HG02840 (cell line): ENCODE measurements around the gene PPARD.
"Not testable (repeated sequence)": the region's sequence is repeated elsewhere in the genome, so short reads cannot be mapped to it uniquely, and the experiment has no call there.

Source experiments
- ATAC-seq: cut with Tn5 transposase; IDR thresholded peaks from one replicate; pipeline ENCODE4 v1.9.1; 2021; ENCODE audit warnings: mild to moderate bottlenecking, moderate library complexity, moderate number of reproducible peaks; ENCODE audit not compliant: unreplicated experiment, low FRiP score

PPARD gene

DNA sequence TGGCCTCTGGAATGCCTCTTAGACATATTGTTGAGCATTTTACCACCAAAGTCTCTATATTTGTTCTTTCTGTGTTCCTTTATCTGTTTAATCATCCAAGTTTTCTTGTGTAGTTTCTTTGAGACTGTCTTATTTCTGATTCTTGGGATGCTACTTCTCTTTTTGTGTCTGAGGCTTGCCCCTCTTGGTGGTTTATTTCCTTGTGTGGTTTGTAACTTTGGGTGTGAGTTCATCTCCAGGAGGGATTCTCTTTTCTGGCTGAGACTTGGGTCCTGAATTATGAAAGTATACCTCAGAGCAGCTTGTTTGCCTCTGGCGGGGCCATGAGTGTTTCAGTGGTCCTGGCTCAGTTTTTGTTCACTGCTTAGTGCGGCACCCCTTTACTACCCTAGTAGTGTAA is 33.9 kb downstream of the PPARD start:
- no peak for ATAC-seq

DNA sequence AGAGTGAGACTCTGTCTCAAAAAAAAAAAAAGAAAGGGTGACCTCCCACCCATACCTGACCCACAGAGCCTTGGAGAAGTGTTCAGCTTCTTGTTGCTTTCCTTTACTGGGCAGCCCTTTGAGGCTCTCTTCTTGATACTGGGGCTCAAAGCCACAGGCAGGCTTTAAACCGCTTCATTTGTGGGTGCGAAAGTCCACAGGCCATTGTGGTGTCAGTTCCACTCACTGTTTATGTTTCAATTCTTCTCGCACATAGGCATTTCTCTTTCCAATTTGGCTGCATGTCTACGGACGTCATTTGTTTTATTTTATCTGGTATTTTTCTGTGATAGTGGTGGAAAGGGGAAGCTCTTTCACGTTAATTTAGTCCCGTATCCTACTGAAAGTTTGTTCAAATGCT is 34.6 kb downstream of the PPARD start:
- ATAC-seq: no peak

DNA sequence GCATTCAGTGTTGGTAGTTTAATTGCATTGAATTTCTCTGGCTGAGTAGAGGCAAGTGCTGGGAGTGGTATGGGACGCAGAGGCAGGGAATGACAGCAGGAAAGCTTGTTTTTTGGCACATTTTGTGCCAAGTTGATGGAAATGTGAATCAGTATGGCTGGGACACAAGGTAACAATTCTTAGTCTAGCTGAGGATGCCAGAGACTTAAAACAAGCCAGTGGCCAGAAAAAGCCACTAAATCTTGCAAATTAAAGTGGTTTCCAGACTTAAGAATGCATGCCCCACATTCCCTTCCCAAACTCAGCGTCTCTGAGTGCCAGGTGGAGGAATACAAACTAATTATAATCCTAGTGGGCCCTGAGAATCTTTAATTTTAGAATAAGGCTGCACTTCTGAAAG is 35.9 kb downstream of the PPARD start:
- ATAC-seq: no peak

DNA sequence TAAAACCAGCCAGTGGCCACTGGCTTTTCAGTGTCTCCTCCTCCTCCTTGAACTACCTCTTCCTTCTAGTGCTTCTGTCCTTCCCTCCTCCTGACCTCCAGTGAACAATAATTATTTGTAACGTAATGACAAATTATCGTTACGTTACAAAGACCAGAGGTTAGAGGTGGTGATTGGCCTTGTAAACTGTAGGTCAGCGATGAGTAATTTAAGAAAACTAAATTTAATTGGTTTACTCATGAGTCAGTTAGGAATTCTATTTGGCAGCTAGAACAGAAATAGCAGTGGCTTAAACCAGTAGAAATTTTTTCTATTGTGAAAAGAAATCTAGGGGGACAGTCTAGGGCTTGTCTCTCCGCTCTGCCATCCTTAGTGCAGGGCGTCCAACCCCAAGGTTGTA is 38.8 kb downstream of the PPARD start:
- ATAC-seq: no peak

DNA sequence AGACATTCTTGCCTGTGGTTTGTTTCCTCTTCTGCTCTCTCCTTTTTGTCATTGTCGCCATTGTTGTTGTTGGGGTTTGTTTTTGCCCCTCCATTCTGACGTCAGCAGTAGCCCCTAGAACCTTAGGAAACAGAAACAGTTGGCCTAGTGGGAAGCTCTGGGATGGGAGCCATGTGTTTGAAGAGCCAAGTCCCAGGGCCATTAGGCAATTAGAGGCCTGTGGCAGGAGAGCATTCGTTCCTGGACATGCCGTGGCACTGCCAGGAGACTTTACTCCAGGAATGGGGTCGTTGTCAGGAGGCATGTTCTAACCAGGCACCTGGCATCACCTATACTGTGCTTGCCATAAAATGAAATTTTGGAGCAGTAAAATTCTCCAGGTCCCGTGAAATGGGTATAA is 39.7 kb downstream of the PPARD start:
- ATAC-seq: no peak

DNA sequence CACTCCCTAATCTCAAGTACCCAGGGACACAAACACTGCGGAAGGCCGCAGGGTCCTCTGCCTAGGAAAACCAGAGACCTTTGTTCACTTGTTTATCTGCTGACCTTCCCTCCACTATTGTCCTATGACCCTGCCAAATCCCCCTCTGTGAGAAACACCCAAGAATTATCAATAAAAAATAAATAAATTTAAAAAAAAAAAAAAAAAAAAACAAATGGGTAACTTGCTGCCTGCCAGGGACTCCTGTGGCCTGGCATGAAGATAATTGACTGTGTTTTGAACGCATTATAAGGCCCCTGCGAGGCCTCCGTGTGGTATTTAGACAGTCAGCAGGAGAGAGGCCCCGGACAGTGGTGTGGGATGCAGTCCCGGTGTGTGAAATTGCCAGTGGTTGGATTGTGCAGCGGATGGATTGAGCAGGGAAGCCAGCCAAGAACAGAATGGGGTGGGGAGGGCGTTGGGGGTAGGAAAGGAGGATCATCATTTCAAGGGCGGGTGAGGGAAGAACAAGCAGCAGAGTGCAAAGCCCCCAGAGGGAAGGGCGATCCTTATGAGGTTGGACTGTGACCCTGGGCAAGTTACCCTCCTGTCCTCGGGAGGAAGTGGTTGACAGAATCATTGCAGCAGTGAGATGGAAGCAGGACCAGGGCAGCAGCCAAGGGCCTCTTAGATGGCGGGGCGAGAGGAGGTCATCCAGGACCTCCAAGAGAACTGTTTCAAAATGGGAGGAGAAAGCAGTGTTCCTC is 43.3 kb downstream of the PPARD start:
- no peak for ATAC-seq

DNA sequence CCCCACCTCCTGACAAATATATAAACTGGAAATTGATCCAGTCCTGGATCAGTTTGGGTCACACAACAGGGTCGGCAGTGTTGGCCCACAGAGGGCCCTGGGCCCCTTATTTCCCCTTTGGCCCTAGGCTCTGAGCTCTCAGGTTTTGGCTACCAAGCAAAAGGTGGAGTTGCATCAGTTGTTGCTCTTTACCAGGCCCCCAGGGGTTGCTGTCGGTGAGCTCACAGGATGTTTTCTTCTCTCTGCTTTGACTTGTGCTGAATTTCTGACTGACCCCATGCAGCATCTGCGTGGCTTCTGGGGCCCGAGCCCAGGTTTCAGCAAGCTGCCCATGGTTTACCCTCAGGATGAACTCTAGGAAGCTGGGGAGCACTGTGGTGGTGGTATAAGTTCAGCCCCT is 44.6 kb downstream of the PPARD start:
- no peak for ATAC-seq

DNA sequence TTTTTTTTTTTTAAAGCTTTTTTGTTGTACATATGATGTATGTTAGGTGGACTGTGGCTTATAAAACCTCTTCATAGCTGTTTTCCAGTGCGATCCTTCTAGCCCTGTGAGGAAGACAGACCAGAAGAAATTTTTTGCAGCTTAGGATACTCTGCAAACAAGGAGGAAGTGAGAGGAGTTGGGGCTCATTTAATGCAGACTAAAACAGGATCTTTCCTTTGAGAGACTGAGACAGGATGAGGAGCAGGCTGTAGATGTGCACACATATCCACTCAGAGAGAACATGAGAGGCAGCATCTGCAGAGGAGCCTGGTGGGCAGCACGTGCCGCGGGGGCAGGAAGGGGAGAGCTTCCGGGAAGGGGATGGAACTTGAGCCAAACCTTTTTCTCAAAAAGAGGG is 45.7 kb downstream of the PPARD start:
- ATAC-seq: no peak

DNA sequence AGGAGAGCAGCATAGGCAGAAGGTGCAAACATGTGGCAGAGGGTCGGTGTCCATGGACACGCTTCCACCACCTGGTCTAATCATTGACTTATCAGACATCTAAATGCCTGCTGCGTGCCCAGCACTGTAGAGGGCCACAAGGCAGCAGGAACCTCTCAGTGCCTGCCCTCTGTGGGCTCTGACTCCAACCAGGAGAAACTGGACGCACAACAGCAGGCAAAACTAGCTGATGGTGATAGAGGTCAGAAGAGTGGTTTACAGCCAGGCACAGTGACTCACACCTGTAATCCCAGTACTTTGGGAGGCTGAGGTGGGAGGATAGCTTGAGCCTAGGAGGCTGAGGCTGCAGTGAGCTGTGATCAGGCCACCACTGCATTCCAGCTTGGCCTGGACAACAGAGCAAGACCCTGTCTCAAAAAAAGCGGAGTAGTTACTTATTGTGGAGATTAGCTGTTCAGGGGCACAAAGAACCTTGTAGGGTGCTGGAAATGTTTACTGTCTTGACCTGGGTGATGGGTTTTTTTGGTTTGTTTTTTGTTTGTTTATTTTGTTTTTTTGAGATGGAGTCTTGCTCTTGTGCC is 46.5 kb downstream of the PPARD start:
- no peak for ATAC-seq

DNA sequence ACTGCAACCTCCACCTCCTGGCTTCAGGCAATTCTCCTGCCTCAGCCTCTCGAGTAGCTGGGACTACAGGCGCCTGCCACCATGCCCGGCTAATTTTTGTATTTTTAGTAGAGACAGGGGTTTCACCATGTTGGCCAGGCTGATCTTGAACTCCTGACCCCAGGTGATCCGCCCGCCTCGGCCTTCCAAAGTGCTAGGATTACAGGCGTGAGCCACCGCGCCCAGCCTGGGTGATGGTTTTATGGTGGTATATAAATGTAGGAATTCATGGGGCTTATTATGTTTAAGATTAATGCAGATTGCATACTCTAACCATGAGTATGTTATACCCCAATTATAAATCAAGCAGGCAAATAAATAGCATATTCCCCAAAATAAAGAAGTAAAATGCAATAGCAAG is 47.0 kb downstream of the PPARD start:
- not testable (repeated sequence) for ATAC-seq

DNA sequence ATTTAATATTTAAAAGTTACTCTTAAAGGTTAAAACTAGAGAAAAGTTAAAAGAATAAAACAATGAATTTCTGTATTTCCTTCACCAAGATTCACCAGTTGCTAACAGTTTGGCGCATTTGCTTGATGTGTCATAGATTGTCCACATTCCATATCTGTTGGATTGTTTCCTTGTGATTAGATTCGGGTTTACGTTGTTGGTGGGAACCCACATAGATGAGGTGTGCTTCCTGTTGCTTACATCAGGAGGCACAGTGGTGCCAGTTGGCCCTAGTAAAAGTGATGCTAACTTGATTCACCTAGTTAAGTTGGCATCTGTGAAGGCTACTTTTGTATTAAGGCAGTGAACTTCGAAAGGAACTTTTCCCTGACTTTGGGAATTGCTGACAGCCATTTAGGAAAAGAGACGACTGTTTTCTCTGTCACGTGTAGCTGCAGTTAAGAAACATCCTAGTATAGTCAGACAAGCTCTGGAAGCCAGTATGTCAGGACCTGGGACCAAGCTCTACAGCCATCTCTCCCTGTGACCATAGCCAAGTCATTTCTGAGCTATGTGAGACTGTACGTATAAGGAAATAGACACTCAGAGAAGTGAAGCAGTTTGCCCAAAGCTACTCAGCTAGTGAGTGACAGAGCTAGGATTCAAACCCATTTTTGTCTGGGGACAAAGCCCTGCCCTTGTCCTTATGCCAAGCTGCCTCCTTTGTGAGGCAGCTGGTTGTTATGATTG is 49.0 kb downstream of the PPARD start:
- ATAC-seq: no peak

DNA sequence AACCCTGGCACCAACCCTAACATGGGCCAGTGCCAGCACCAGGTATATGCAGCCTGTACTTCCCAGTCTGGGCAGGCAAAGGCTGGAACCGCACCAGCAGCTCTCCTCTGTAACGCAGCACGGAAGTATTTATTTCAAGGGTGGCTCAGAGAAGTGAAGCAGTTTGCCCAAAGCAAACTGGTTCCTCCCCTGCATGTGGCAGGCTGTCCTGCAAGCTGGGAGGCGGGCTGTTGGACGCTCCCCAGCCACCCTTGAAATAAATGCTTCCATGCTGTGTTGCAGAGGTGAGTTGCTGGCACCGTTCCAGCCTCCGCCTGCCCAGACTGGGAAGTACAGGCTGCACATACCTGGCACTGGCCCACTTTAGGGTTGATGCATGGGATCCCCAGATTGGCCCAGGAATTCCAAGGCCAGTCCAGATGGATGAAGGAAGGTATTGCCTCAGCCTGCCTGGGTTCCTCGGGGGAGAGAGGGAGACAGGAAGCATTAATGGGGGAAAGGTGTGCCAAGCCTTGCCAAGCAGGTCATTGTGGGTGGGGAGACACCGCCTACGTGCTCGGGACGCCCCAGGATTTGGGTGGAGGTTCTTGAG is 49.8 kb downstream of the PPARD start:
- ATAC-seq: no peak

DNA sequence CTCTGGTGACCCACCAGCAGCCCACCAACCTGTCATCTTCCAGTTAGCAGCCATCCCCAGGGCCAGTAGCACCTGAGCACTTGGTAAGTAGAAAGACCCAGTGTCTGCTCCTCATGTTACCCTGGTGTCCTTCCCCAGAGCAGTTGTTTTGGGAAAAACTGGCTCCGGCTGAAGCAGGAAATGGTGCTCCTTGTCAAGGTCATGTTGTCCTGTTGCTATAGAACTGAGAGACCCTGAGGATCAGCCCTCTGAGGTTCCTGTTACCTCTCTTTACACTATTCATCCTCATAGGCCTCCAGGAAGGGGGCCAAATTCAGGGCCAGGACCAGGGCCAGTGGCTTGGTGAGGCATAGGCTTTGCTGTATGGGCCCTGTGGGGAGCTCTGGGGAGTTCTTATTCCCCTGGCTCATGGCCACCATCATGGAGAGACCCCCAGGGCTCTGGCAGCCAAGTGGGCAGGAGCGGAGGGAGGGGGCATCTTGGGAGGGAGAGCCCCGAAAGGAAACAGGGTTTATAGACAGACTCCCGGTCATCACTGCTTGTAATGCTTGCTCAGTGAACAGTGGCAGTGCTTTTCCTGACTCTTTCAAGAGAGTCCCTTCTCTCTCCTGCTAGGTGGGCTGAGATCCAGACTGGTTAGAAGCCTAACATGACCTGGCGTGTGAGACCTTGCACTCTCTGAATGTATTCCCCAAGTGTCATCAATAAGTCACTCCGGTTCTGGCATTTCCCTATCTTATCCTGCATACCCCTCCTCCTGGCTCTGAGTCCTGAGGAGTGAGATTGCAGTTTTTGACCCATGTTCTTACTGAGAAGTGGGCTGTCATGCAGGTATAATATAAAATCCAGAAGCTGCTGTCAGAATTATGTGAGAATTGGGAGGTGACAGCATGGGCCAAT is 50.7 kb downstream of the PPARD start:
- no peak for ATAC-seq

DNA sequence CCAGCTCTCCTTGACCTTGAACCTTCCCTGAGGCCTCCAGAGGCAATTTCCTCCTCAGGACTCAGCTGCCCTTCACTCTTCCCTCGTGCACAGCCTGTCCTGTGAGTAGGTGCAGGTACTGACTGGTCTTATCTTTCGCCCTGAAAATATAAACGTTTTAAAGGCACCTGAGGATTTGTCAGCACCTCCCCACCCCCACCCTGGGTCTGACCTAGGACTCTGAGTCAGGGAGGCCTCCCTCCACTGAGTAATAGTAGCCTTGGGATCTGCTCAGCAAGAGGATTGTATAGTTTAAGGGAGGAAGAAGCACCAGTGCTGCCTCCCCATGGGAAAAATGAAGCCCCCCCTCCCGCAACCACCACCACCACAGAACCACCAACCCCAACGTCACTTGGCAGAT is 54.6 kb downstream of the PPARD start:
- no peak for ATAC-seq

DNA sequence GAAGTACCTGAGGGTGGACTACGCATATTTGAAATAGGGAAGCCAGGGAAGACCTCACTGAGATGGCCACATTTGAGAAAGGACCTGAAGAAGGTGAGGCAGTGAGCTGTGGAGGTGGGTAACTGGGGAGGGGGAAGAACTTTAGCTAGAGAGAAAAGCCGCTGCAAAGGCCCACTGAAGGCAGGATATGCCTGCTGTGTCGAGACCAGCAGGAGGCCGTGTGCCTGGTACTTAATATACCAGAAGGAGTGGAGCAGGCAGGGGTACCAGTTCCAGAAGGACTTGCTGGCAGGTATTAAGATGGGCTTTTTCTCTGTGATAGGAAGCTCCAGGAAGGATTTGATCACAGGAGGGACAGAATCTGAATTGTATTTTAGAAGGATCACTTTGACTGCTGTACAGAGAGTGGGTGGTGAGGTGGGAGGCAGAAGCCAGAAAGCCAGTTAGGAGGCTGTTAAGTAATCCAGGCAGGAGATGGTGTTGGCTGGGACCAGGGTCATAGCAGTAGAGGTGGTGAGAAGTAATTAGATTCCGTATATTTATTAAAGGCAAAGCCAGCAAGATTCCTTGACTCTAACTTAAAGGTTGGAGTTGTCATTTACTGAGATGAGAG is 55.6 kb downstream of the PPARD start:
- ATAC-seq: no peak

DNA sequence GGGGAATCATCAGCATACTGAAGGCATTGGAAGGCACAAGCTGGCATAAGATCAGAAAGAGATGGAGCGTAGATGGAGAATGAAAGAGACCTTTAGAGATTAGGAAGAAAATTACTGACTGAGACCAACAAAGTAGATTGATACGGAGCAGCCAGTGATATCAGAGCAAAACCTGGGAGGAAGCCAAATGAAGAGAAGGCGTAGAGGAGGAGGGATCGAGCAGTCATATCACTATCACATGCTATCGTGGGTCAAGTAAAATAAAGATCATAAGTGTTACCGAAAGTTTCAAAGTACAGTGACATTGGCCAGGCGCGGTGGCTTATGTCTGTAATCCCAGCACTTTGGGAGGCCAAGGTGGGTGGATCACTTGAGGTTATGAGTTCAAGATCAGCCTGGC is 56.2 kb downstream of the PPARD start:
- no peak for ATAC-seq

DNA sequence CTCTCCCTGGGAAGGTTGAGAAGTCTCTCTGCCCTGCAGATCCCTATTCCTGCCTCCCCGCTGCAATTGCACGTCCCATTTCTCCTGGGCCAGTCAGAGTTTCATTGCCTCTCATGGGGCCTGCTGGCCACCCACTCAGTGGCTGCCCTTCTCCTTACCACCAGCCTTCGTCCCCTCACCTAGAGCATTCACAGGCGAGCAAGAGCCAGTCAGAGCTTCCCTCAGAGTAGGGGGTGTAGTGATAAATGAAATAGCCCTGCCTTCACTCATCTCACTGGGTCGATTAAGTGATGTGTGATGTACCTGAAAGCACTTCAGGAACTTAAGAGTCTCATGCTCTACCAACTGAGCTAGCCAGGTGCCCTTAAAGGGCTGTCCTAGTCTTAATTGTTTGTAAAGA is 57.8 kb downstream of the PPARD start:
- ATAC-seq: no peak

DNA sequence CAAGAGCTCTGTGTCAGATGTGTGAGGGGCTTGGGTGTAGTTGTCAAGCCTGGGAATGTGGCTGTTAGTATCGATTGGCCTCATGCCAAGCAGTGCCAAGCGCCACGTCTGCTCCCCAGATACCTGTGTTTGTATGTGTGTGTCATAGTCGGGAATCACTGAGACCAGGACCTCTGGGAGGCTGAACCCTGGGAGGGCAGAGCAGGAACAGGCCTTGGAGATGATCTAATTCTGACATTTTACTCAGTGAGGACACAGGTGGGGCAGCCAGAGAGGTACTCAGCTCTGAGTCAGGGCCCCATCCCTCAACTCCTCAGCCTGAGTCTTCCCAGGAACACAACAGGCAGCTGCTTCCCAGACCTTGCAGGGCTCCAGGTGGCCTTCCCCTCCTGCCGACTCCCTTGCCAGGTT is 58.5 kb downstream of the PPARD start:
- ATAC-seq: no peak

DNA sequence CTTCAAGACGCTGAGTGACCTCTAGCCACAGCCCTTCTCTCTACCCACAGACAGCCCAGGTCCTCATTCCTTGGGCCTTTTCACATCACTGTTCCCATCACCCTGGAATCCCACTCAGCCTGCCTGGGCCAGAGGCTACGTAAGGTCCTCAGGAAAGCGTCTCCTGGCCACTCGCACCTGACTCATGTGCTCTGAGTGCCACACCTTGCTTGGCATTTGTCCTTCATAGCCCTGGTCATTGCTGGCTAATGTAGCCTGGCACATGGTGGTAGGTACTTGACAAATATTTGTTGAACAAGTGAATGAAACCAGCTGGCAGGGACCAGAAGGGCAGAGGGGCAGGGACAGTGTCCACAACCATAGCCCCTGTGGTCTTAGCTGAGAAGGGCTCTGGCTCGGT is 59.2 kb downstream of the PPARD start:
- ATAC-seq: no peak
